IPS-18a (cell line): ENCODE results near the gene ITGA4.
"Not testable (repeated sequence)": the region's sequence is repeated elsewhere in the genome, so short reads cannot be mapped to it uniquely, and the experiment has no call there.

Experiments
- H3K27ac ChIP-seq: one replicate; pipeline ENCODE4 v1.5.1; 2013; ENCODE audit warnings: low read length
- H3K27me3 ChIP-seq: one replicate; pipeline ENCODE4 v1.6.1; 2013; ENCODE audit warnings: mild to moderate bottlenecking, low read length; ENCODE audit not compliant: control insufficient read depth, insufficient read depth
- H3K36me3 ChIP-seq: one replicate; pipeline ENCODE4 v1.6.1; 2013; ENCODE audit warnings: low read depth, low read length; ENCODE audit not compliant: control insufficient read depth
- H3K4me1 ChIP-seq: one replicate; pipeline ENCODE4 v1.6.1; 2013; ENCODE audit warnings: low read depth, low read length; ENCODE audit not compliant: control insufficient read depth
- H3K4me3 ChIP-seq: one replicate; pipeline ENCODE4 v1.5.1; 2013; ENCODE audit warnings: low read length
- H3K9ac ChIP-seq: one replicate; pipeline ENCODE4 v1.6.1; 2013; ENCODE audit warnings: mild to moderate bottlenecking, low read length, moderate library complexity
- H3K9me3 ChIP-seq: one replicate; pipeline ENCODE4 v1.6.1; 2013; ENCODE audit warnings: low read depth, low read length; ENCODE audit not compliant: control insufficient read depth

ITGA4 gene

GRCh38 chr2:181438261-181438660 lies 18.9 kb upstream of the ITGA4 start:
- Histone ChIP-seq H3K4me1 (peaks cover 3% of the 10 kb centered on the region), H3K9ac (no peak overlapping the region), H3K4me3 (no peak overlapping the region), H3K27me3 (no peaks in the 10 kb centered on the region), H3K36me3 (no peaks in the 10 kb centered on the region), H3K9me3 (no peaks in the 10 kb centered on the region), H3K27ac (no peak overlapping the region)

DNA sequence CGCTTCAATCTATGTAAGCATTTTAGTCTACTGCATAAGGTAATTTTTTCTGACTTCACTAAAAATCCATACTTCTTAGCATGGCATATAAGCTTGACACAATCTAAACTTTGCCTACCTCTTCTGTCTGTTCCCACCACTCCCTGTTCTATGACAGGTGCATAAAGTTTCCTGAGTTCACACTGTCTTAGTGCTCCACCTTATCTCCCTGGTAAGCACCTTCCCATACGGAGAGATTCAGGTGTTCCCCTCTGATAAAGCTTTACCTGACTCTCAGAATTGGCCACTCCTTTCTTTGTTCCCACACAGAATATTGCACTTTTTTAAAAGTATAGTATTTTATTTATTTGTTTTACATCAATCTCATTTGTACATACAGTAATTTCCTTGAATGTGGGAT lies 16.8 kb upstream of the ITGA4 start:
- Histone ChIP-seq H3K4me3 (no peak overlapping the region), H3K27me3 (no peaks in the 10 kb centered on the region), H3K27ac (no peak overlapping the region), H3K36me3 (no peaks in the 10 kb centered on the region), H3K9me3 (no peaks in the 10 kb centered on the region), H3K9ac (no peak overlapping the region), H3K4me1 (peaks cover 3% of the 10 kb centered on the region)

DNA sequence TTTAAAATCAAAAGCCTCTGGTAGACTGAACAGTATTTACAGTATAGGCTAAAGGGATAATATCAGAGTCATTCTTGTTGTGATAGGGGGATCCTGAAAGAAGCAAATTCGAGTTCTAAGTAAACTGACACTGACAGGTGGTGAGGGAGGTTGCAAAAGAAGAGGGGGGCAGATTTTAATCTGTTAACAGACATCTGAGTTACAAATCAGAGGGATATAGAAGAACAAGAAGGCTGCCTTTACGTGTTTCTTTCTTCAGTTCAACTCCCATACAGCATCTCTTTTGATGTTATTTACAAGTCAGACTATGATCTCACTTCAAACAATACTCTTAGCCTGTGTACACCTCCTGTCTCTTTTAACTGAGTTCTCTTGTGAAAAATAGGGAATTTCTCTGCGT lies 16.3 kb upstream of the ITGA4 start:
- no peaks in the 10 kb centered on the region for H3K27me3 ChIP-seq
- H3K9ac ChIP-seq: no peak overlapping the region
- no peaks in the 10 kb centered on the region for H3K36me3 ChIP-seq
- no peak overlapping the region for H3K27ac ChIP-seq
- peaks cover 3% of the 10 kb centered on the region for H3K4me1 ChIP-seq
- H3K9me3 ChIP-seq: no peaks in the 10 kb centered on the region
- no peak overlapping the region for H3K4me3 ChIP-seq

DNA sequence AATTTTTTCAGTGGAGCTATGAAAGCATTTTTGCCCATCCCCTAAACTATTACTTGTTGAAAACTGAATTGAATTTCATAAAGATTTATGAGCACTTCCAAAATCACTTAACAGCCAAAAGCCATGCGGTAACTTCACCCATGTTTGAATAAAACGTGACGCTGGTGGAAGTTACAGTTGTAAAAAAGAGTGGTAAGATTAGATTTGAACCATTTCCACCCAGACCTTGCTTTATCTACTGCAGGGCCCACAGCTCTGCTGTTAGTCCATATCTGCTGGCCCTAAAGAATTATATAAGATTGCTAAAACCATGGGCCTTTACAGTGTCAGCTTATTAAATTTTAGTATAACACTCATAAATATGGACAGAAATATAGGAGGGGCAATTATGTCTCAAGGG lies 15.5 kb upstream of the ITGA4 start:
- H3K27ac ChIP-seq: no peak overlapping the region
- no peaks in the 10 kb centered on the region for H3K9me3 ChIP-seq
- H3K27me3 ChIP-seq: no peaks in the 10 kb centered on the region
- H3K4me1 ChIP-seq: peaks cover 3% of the 10 kb centered on the region
- H3K36me3 ChIP-seq: no peaks in the 10 kb centered on the region
- H3K4me3 ChIP-seq: no peak overlapping the region
- H3K9ac ChIP-seq: no peak overlapping the region

GRCh38 chr2:181444654-181445053 lies 12.5 kb upstream of the ITGA4 start:
- H3K27me3 ChIP-seq: no peaks in the 10 kb centered on the region
- H3K4me3 ChIP-seq: no peak overlapping the region
- no peaks in the 10 kb centered on the region for H3K4me1 ChIP-seq
- H3K27ac ChIP-seq: no peak overlapping the region
- no peaks in the 10 kb centered on the region for H3K9me3 ChIP-seq
- no peak overlapping the region for H3K9ac ChIP-seq
- no peaks in the 10 kb centered on the region for H3K36me3 ChIP-seq

DNA sequence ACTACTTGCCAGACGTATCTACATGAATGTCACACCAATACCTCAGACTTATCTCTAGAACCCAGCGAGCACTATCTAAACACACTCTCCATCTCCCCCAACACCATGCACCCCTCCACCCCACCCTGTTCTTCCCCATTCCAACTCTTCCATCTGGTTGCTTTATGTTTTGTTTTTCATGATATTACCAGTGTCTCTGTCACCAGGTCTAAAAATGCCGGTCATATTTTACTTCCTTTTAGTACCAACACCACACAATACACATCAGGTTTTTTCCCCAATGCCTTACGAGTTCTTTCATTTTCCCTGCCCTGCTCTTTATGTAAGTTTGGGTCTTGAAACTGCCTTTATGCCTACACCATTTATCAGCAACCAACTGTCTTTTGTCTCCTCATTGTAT lies 10.2 kb upstream of the ITGA4 start:
- no peaks in the 10 kb centered on the region for H3K36me3 ChIP-seq
- H3K9ac ChIP-seq: no peak overlapping the region
- H3K27me3 ChIP-seq: no peaks in the 10 kb centered on the region
- H3K9me3 ChIP-seq: no peaks in the 10 kb centered on the region
- H3K4me1 ChIP-seq: no peaks in the 10 kb centered on the region
- no peak overlapping the region for H3K4me3 ChIP-seq
- H3K27ac ChIP-seq: no peak overlapping the region

- H3K9ac ChIP-seq, H3K36me3 ChIP-seq, H3K4me1 ChIP-seq, H3K9me3 ChIP-seq, H3K27ac ChIP-seq, H3K27me3 ChIP-seq, H3K4me3 ChIP-seq: not testable (repeated sequence)
These were observed 7.9 kb upstream of the ITGA4 start for GRCh38 chr2:181449278-181449677.

- no peaks in the 10 kb centered on the region for H3K9me3 ChIP-seq
- no peak overlapping the region for H3K4me3 ChIP-seq
- peaks cover 5% of the 10 kb centered on the region for H3K4me1 ChIP-seq
- no peaks in the 10 kb centered on the region for H3K36me3 ChIP-seq
- H3K9ac ChIP-seq: no peak overlapping the region
- peaks cover 43% of the 10 kb centered on the region for H3K27me3 ChIP-seq
- no peak overlapping the region for H3K27ac ChIP-seq
These were observed 2.3 kb upstream of the ITGA4 start for GRCh38 chr2:181454686-181455450.

DNA sequence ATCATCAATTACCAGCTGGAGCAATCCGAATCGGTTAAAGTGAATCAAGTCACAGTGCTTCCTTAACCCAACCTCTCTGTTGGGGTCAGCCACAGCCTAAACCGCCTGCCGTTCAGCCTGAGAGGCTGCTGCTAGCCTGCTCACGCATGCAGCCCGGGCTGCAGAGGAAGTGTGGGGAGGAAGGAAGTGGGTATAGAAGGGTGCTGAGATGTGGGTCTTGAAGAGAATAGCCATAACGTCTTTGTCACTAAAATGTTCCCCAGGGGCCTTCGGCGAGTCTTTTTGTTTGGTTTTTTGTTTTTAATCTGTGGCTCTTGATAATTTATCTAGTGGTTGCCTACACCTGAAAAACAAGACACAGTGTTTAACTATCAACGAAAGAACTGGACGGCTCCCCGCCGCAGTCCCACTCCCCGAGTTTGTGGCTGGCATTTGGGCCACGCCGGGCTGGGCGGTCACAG lies 496 bp upstream of the ITGA4 start:
- Histone ChIP-seq H3K36me3 (no peaks in the 10 kb centered on the region), H3K27me3 (peaks cover 48% of the 10 kb centered on the region), H3K4me1 (peaks cover 5% of the 10 kb centered on the region), H3K27ac (no peak overlapping the region), H3K9me3 (no peaks in the 10 kb centered on the region), H3K4me3 (peak overlapping the region; percentile 74), H3K9ac (peak overlapping the region; percentile 40)

- Histone ChIP-seq H3K27ac (no peak overlapping the region), H3K9ac (peak overlapping the region; percentile 5)
These were observed 697 bp downstream of the ITGA4 start for GRCh38 chr2:181457741-181458425.

GRCh38 chr2:181458871-181459270 lies 1.7 kb downstream of the ITGA4 start:
- peaks cover 5% of the 10 kb centered on the region for H3K4me1 ChIP-seq
- H3K27ac ChIP-seq: no peak overlapping the region
- H3K27me3 ChIP-seq: peaks cover 48% of the 10 kb centered on the region
- H3K36me3 ChIP-seq: no peaks in the 10 kb centered on the region
- no peaks in the 10 kb centered on the region for H3K9me3 ChIP-seq
- no peak overlapping the region for H3K9ac ChIP-seq
- H3K4me3 ChIP-seq: no peak overlapping the region

More at GRCh38 chr2:181457741-181458425, 697 bp downstream of the ITGA4 start:
- H3K36me3 ChIP-seq: no peaks in the 10 kb centered on the region
- no peaks in the 10 kb centered on the region for H3K9me3 ChIP-seq
- H3K4me3 ChIP-seq: peak overlapping the region; percentile 74
- H3K27me3 ChIP-seq: peaks cover 48% of the 10 kb centered on the region
- peaks cover 5% of the 10 kb centered on the region for H3K4me1 ChIP-seq

GRCh38 chr2:181459621-181460021 lies 2.4 kb downstream of the ITGA4 start:
- Histone ChIP-seq H3K9ac (no peak overlapping the region), H3K9me3 (no peaks in the 10 kb centered on the region), H3K36me3 (no peaks in the 10 kb centered on the region), H3K27ac (no peak overlapping the region), H3K4me3 (no peak overlapping the region), H3K27me3 (peaks cover 48% of the 10 kb centered on the region), H3K4me1 (peaks cover 5% of the 10 kb centered on the region)
